Measurements from ENCODE around the gene MIB1.

DNA sequence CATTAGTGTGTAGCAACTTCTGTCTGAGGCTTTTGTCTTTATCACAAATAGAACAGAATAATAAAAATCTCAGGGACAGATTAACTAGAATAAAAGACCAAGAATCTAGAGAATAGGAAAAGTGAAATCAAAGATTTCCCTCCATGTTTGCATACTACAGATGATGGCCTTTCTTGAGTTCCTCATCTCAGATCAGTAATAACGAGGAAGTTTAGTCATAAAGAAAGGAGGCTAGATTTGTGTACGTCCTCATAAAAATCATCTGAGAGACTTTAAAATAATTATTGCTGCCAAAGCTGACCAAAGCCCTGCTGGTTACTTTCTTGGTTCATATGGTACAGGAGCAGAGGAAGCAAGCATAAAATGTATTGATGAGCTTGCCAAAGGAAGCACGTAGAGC lies 117.3 kb downstream of the MIB1 start:
- no peak for TF ChIP-seq NRF1 (conservative IDR thresholded peaks at IDR 0.05 in 1 of 2, IDR thresholded peaks at IDR 0.05 in 1 of 2)
- no peak for TF ChIP-seq ELF1 (tag; IDR thresholded peaks at IDR 0.05)
- no peak for TF ChIP-seq MEF2A (IDR thresholded peaks at IDR 0.05; ENCODE audit: control insufficient read depth, low read depth, low read length)
- TF ChIP-seq, protein P1, sequence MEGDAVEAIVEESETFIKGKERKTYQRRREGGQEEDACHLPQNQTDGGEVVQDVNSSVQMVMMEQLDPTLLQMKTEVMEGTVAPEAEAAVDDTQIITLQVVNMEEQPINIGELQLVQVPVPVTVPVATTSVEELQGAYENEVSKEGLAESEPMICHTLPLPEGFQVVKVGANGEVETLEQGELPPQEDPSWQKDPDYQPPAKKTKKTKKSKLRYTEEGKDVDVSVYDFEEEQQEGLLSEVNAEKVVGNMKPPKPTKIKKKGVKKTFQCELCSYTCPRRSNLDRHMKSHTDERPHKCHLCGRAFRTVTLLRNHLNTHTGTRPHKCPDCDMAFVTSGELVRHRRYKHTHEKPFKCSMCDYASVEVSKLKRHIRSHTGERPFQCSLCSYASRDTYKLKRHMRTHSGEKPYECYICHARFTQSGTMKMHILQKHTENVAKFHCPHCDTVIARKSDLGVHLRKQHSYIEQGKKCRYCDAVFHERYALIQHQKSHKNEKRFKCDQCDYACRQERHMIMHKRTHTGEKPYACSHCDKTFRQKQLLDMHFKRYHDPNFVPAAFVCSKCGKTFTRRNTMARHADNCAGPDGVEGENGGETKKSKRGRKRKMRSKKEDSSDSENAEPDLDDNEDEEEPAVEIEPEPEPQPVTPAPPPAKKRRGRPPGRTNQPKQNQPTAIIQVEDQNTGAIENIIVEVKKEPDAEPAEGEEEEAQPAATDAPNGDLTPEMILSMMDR (IDR thresholded peaks at IDR 0.05 in 2 of 3, conservative IDR thresholded peaks at IDR 0.05 in 1 of 3; ENCODE audit: insufficient read depth in 2 of 3, low read depth in 1 of 3, low read length in 3 of 3), result no peak
- TF ChIP-seq POU5F1 (IDR thresholded peaks at IDR 0.05; ENCODE audit: borderline replicate concordance, low read depth, low read length, partially characterized antibody), result no peak
- no peak for TF ChIP-seq ATF7 (IDR thresholded peaks at IDR 0.05)
- TF ChIP-seq, protein P2, sequence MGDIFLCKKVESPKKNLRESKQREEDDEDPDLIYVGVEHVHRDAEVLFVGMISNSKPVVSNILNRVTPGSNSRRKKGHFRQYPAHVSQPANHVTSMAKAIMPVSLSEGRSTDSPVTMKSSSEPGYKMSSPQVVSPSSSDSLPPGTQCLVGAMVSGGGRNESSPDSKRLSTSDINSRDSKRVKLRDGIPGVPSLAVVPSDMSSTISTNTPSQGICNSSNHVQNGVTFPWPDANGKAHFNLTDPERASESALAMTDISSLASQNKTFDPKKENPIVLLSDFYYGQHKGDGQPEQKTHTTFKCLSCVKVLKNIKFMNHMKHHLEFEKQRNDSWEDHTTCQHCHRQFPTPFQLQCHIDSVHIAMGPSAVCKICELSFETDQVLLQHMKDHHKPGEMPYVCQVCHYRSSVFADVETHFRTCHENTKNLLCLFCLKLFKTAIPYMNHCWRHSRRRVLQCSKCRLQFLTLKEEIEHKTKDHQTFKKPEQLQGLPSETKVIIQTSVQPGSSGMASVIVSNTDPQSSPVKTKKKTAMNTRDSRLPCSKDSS (IDR thresholded peaks at IDR 0.05; ENCODE audit: low read depth, partially characterized antibody), result no peak
- TF ChIP-seq, protein P3, sequence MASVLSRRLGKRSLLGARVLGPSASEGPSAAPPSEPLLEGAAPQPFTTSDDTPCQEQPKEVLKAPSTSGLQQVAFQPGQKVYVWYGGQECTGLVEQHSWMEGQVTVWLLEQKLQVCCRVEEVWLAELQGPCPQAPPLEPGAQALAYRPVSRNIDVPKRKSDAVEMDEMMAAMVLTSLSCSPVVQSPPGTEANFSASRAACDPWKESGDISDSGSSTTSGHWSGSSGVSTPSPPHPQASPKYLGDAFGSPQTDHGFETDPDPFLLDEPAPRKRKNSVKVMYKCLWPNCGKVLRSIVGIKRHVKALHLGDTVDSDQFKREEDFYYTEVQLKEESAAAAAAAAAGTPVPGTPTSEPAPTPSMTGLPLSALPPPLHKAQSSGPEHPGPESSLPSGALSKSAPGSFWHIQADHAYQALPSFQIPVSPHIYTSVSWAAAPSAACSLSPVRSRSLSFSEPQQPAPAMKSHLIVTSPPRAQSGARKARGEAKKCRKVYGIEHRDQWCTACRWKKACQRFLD (CRISPR knock-in tag; IDR thresholded peaks at IDR 0.05), result no peak
